Vagina (tissue), 2 donors: ENCODE results near the gene IQGAP2. TPM values are rescaled to one million over a fixed set of nuclear protein-coding genes. Genes with fewer than 3 reads are reported as not detected.

Experiments used
- DNase-seq, 2 donors: peaks; one replicate each; pipeline ENCODE4 v3.0.0-alpha.2; 2017; ENCODE audit errors: extremely low spot score in 2 of 2
- H3K27ac ChIP-seq: fragments of 200-600 bp; sonication (generic); one replicate; pipeline ENCODE4 v1.5.1; 2019
- H3K27me3 ChIP-seq: fragments of 200-600 bp; sonication (generic); one replicate; pipeline ENCODE4 v1.5.1; 2019
- H3K36me3 ChIP-seq, 2 donors: fragments of 200-600 bp; sonication (generic); one replicate each; pipeline ENCODE4 v1.5.1; 2017 to 2019
- H3K4me1 ChIP-seq: fragments of 200-600 bp; sonication (generic); one replicate; pipeline ENCODE4 v1.5.1; 2019
- H3K4me3 ChIP-seq, 2 donors: fragments of 200-600 bp; sonication (generic); 1 replicate in 1 of 2; 2 replicates in 1 of 2; pipeline ENCODE4 v1.5.1; 2016 to 2019
- H3K9me3 ChIP-seq: fragments of 200-600 bp; sonication (generic); one replicate; pipeline ENCODE4 v1.5.1; 2019
- POLR2A ChIP-seq, 2 donors: fragments of 450-650 bp; IDR thresholded peaks; one replicate each; pipeline ENCODE4 v1.6.1; 2017; ENCODE audit warnings: antibody characterized with exemption in 2 of 2, mild to moderate bottlenecking in 2 of 2, moderate library complexity in 2 of 2
- POLR2AphosphoS5 ChIP-seq, 2 donors: sonication (generic); formaldehyde crosslinking; IDR thresholded peaks; one replicate each; pipeline ENCODE4 v1.9.0; 2017; ENCODE audit warnings: antibody characterized with exemption in 2 of 2, mild to moderate bottlenecking in 2 of 2, low read depth in 1 of 2; ENCODE audit not compliant: insufficient read depth in 1 of 2
- intact Hi-C: fragments of 100-400 bp; cut with DNase I; formaldehyde crosslinking; loops from one replicate; pipeline ENCODE4 v1.15.1; 2023
- total RNA-seq: library from RNA; depleted of rRNA; stranded (reverse); fragments of >200 nt; gene quantifications from one replicate; pipeline ENCODE4 v1.2.3, GENCODE V29; 2016
- TF ChIP-seq, protein P1 (sequence below), 3 experiments: fragments of 450-650 bp in 2 of 3; fragments of 200-600 bp in 1 of 3; sonication (generic) in 1 of 3; IDR thresholded peaks; one replicate each; pipeline ENCODE4 v1.5.1; 2017 to 2019; ENCODE audit warnings: antibody characterized with exemption in 3 of 3, mild to moderate bottlenecking in 2 of 3, moderate library complexity in 2 of 3

IQGAP2 gene
- total RNA-seq, 1 donor from 2014 or later, result 8.6 TPM

DNA sequence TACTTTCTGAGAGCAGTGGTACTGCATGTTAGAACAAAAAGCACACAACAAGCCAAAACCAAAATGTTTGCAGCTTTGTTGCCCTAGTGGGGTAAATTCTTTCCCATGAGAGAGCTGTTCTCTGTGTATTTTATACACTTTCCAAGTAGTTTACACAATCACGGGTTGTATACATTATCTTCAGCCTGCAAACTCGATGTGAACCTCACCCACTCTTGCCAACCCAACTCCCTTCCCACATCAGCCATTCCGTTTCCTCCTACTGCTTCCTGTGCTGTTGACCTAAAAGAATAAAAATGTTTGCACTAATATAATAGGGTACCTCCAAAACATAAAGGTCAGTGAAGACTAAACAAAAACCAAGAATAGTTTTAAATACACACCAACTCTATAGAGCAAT is 47.0 kb downstream of the IQGAP2 start:
- no peaks in the 10 kb centered on the region for H3K9me3 ChIP-seq
- H3K27ac ChIP-seq, result no peak overlapping the region
- no peaks in the 10 kb centered on the region for H3K27me3 ChIP-seq
- intact Hi-C loops, result no loop called here
- no peak for DNase-seq
- no peak overlapping the region for H3K4me3 ChIP-seq
- H3K36me3 ChIP-seq, result no peaks in the 10 kb centered on the region
- H3K4me1 ChIP-seq, result no peaks in the 10 kb centered on the region
- TF ChIP-seq POLR2A (IDR thresholded peaks at IDR 0.05), result no peak
- TF ChIP-seq, protein P1, sequence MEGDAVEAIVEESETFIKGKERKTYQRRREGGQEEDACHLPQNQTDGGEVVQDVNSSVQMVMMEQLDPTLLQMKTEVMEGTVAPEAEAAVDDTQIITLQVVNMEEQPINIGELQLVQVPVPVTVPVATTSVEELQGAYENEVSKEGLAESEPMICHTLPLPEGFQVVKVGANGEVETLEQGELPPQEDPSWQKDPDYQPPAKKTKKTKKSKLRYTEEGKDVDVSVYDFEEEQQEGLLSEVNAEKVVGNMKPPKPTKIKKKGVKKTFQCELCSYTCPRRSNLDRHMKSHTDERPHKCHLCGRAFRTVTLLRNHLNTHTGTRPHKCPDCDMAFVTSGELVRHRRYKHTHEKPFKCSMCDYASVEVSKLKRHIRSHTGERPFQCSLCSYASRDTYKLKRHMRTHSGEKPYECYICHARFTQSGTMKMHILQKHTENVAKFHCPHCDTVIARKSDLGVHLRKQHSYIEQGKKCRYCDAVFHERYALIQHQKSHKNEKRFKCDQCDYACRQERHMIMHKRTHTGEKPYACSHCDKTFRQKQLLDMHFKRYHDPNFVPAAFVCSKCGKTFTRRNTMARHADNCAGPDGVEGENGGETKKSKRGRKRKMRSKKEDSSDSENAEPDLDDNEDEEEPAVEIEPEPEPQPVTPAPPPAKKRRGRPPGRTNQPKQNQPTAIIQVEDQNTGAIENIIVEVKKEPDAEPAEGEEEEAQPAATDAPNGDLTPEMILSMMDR (IDR thresholded peaks at IDR 0.05), result no peak

DNA sequence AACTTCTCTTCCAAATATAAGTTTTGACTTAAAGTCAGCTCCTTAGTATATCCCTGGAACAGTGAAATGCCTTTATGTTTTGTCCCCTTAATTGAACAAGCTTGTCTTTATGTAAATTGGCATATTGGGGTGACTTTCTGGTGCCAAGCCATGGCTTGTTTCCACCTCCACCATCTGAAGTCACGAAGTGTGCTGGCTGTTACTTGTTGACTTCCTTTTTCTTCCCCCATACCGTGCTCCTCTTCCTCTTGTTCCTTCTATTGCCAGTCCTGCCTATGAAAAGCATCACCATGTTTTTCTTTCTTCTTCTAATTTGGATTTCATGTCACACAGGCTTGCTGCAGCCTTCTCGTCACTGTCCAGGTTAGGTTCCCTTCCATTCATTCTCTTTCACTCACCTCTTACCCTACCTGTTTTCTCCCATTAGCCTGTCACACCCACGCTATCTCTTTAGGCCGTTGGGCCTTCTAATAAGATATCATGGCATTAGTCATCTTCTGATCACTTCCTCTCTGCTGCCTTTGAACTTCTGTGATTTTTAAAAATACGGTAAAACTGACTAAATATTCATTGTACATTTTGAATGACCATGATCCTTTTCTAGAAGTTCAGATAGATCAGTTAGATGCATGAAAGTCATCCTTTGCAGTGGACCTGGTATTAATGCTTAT is 48.1 kb downstream of the IQGAP2 start:
- Histone ChIP-seq H3K4me3 (no peak overlapping the region), H3K27me3 (no peaks in the 10 kb centered on the region), H3K36me3 (no peaks in the 10 kb centered on the region), H3K9me3 (no peaks in the 10 kb centered on the region), H3K4me1 (no peaks in the 10 kb centered on the region), H3K27ac (no peak overlapping the region)
- DNase-seq, result no peak
- TF ChIP-seq POLR2AphosphoS5 (IDR thresholded peaks at IDR 0.05; ENCODE audit: insufficient read depth in 1 of 2, low read depth in 1 of 2) (no peak), POLR2A (IDR thresholded peaks at IDR 0.05) (no peak)
- TF ChIP-seq, protein P1 (IDR thresholded peaks at IDR 0.05), result no peak
- intact Hi-C loops, result no loop called here

DNA sequence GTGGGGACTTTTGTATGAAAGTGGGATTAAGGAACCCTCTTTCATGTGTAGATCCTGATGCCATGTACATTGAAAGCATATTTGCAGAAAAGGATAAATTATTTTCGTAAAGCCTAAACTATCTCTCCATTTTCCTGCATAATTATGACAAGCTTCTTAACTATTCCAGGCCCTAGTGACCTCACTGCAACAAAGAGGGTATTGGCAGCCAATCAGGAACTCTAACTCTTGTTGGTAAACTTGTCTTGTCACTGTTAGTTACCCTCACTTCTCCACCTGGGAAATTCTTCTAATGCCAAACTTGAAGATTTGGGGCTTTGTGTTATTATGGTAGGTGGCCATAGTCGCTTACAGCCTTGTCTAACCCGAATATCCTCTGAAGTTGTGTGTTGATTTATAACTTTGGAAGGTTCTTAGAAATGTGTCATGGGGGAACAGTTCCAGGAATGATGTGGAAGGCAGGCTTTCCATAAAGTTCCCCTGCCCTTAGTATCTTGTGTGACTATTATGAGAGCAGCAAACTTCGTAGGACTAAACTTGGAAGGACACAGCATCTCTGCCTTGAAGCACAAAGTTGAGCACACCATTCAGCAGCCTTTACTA is 52.5 kb downstream of the IQGAP2 start:
- Histone ChIP-seq H3K9me3 (no peaks in the 10 kb centered on the region), H3K27ac (no peak overlapping the region), H3K36me3 (no peaks in the 10 kb centered on the region), H3K4me1 (no peaks in the 10 kb centered on the region), H3K4me3 (no peak overlapping the region), H3K27me3 (no peaks in the 10 kb centered on the region)
- TF ChIP-seq POLR2A (IDR thresholded peaks at IDR 0.05) (no peak), POLR2AphosphoS5 (IDR thresholded peaks at IDR 0.05; ENCODE audit: insufficient read depth in 1 of 2, low read depth in 1 of 2) (no peak)
- TF ChIP-seq, protein P1 (IDR thresholded peaks at IDR 0.05), result no peak
- intact Hi-C loops, result no loop called here
- no peak for DNase-seq

DNA sequence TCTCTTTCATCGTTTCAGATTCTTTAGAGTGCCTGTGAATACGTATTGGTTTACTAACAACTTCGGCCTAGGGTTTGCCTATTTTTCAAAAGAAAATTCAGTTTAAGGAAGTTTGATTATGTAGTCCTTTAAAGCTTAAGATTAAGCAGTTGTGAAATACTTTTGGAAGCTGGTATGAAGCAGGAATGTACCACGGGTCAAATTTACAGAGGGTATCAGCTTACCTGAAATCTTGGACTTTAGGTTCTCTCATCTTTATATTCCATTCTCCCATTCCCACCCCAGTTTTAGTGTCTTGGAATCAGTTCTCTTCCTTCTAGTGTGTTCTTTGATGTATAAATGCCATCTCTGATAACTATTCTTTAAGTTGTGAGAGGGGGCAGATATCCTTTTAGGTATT is 53.2 kb downstream of the IQGAP2 start:
- H3K36me3 ChIP-seq, result no peaks in the 10 kb centered on the region
- no peaks in the 10 kb centered on the region for H3K27me3 ChIP-seq
- DNase-seq, result no peak
- H3K4me1 ChIP-seq, result no peaks in the 10 kb centered on the region
- no peak overlapping the region for H3K27ac ChIP-seq
- intact Hi-C loops, result no loop called here
- no peak for TF ChIP-seq POLR2AphosphoS5 (IDR thresholded peaks at IDR 0.05; ENCODE audit: insufficient read depth in 1 of 2, low read depth in 1 of 2)
- TF ChIP-seq POLR2A (IDR thresholded peaks at IDR 0.05), result no peak
- TF ChIP-seq, protein P1 (IDR thresholded peaks at IDR 0.05), result no peak
- no peaks in the 10 kb centered on the region for H3K9me3 ChIP-seq
- no peak overlapping the region for H3K4me3 ChIP-seq
